GM19324 (cell line): ENCODE data around the gene CAMTA1.

Source experiments
- ATAC-seq: cut with Tn5 transposase; IDR thresholded peaks from one replicate; pipeline ENCODE4 v1.9.1; 2021; ENCODE audit warnings: mild to moderate bottlenecking, moderate library complexity; ENCODE audit not compliant: unreplicated experiment, low FRiP score

Gene CAMTA1

GRCh38 chr1:7657287-7658016 is 872.2 kb downstream of the CAMTA1 start:
- ATAC-seq = no peak

- ATAC-seq = no peak
Measured at GRCh38 chr1:7658099-7658498, 872.8 kb downstream of the CAMTA1 start.

DNA sequence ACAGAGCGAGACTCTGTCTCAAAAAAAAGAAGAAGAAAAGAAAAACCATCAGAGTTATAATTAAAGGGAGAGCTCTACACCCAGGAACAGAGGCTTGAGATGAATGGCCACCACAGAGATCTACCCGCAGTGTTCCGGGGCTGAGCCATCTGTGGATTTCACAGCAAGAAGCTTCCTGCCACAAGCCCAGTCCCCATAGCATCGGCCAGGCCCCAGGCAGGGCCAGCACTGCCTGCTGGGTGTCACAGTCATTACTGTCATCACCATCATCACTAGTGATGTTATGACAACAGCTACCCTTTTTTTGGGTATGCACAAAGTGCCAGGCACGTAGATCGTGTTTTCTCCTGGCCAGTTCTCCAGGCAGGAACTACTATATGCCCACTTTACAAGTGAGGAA is 874.3 kb downstream of the CAMTA1 start:
- ATAC-seq = no peak

DNA sequence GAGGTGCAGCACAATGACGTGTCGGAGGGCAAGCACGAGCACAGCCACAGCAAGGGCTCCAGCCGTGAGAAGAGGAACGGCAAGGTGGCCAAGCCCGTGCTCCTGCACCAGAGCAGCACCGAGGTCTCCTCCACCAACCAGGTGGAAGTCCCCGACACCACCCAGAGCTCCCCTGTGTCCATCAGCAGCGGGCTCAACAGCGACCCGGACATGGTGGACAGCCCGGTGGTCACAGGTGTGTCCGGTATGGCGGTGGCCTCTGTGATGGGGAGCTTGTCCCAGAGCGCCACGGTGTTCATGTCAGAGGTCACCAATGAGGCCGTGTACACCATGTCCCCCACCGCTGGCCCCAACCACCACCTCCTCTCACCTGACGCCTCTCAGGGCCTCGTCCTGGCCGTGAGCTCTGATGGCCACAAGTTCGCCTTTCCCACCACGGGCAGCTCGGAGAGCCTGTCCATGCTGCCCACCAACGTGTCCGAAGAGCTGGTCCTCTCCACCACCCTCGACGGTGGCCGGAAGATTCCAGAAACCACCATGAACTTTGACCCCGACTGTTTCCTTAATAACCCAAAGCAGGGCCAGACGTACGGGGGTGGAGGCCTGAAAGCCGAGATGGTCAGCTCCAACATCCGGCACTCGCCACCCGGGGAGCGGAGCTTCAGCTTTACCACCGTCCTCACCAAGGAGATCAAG is 878.3 kb downstream of the CAMTA1 start:
- ATAC-seq = no peak

- ATAC-seq = no peak
Measured at GRCh38 chr1:7664147-7664892, 879.1 kb downstream of the CAMTA1 start.

DNA sequence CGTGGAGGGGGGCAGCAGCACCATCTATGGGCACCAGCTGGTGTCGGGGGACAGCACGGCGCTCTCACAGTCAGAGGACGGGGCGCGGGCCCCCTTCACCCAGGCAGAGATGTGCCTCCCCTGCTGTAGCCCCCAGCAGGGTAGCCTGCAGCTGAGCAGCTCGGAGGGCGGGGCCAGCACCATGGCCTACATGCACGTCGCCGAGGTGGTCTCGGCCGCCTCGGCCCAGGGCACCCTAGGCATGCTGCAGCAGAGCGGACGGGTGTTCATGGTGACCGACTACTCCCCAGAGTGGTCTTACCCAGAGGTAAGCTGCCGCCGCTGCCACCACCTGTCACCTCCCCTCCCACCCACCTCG is 879.6 kb downstream of the CAMTA1 start:
- no peak for ATAC-seq

GRCh38 chr1:7666249-7666648 is 881.0 kb downstream of the CAMTA1 start:
- ATAC-seq = no peak

- no peak for ATAC-seq
Measured at GRCh38 chr1:7667159-7667558, 881.9 kb downstream of the CAMTA1 start.

DNA sequence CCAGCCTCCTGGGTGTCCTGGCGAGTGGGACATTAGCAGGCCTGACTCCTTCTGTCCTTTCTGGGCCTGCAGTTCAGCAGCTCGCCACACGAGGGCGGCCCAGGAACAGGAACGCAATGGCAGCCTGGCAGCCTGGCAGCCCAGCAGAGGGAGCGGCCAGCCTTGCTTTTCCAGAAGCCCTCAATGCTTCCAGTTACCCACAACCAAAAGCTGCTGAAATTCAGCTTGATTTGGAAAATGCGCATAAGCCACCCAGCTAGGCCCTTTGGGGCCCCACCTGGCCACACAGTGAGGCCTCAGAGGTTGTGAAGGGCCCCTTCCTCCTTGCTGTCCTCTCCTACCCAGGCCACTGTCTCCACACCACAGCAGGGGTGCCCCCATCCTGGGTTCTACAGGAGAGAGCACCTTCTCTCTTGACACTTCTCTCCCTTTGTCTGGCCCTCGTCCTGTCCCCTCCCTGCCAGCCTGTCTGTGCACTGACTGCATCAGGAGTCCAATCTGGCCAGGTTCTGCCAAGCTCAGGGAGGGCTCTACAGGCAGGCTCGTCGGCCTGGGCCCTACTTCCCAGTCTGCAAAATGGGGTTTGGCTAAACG is 882.5 kb downstream of the CAMTA1 start:
- no peak for ATAC-seq

DNA sequence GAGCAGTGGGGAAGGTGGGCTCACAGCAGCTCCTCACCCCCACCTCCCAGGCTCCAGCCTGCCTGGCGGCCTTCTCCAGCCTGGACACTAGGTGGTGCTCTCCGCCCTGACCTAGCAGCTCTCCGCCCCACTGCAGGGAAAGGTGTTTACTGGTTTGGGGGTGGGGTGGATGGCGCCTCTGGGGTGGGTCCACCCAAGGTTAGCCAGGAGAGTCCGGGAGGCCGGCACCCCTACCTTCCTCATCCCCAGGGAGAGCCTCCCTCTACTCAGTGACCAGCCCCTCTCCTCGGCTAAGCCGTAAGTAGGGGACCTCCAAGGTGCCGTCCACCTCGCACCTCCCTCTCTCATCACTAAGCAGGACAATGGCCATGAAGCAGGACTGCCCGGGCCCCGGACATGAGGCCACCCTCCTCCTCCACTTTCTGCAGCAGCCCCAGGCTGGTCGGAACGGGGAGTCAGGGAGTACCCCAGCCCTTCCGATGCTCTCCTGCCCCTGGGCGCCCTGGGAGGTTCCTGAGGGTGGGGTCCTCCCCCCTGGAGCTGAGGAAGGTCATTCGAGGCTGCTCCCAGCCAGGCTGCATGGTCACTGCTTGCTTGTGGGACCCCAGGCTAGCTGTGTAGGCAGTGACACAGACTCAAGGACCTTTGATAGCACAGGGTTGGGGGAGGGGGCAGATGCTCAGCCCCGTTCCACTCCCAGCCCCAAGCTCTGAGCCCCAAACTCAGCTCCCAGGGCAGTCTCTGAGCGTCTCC is 884.5 kb downstream of the CAMTA1 start:
- ATAC-seq = no peak

DNA sequence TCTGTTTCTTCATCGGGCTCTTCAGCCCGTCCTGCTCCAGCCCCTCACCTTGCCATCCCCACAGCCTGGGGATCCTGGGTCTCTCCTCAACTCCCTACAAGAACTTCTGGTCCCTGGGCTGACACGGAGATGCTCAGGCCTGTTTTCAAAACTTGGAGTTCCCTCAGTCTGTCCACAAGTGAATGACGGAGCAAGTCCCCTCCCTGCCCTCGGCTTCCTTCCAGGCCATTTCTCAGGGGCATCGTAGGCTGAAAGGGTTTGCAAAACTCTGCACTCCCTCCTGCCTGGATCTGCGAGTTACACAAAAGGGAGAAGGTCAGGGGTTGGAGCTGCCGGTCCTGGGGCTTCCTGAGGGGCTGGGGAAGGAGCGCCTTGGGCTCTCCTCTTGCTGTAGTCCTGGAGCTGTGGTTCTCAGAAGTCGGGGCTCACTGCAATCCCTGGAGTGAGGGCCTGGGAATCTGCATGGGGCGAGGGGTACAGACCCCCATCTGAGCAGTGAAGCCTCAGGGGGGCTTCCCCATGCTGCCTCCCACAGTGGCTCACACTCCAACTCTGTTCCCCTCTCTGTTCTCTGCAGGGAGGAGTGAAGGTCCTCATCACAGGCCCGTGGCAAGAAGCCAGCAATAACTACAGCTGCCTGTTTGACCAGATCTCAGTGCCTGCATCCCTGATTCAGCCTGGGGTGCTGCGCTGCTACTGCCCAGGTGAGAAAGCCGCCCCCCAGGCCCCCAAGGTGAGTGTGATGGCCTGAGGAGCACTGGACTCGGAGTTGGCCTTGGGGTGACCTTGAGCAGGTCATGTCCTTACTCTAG is 885.3 kb downstream of the CAMTA1 start:
- no peak for ATAC-seq

DNA sequence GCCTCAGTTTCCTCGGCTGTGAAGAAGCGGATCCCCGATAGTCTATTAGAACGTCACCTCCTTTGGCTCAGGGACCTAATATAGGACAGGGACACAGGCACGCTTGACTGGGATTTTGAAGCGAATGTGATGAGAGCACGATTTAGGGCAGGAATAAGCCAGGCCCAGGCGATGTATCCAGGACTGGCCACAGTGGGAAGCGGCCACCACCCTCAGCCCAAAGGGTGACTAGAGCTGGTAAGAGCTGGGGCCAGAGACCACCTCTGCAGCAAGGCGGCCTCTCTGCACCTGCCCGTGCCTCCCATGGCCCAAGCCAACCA is 885.9 kb downstream of the CAMTA1 start:
- no peak for ATAC-seq

- no peak for ATAC-seq
Measured at GRCh38 chr1:7671676-7672075, 886.4 kb downstream of the CAMTA1 start.

- ATAC-seq = no peak
Measured at GRCh38 chr1:7672864-7673263, 887.6 kb downstream of the CAMTA1 start.

DNA sequence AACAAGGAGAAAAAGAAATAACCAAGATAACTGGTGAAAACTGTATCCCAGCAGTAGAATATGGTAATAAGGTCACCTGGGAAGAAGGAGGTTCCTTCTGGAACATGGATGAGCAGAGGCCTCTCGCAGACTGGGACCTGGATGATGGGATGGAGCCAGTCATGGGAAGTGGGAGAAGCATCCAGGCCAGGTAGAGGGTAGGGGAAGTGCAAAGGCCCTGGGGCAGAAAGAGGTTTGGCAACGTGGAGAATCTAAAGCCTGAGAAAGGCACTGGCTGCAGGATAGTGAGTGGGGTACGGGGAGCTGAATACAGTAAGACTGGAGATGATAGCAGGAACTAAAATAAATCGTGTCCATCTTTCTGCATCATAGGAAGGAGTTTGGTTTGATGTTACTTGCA is 889.7 kb downstream of the CAMTA1 start:
- ATAC-seq = no peak

DNA sequence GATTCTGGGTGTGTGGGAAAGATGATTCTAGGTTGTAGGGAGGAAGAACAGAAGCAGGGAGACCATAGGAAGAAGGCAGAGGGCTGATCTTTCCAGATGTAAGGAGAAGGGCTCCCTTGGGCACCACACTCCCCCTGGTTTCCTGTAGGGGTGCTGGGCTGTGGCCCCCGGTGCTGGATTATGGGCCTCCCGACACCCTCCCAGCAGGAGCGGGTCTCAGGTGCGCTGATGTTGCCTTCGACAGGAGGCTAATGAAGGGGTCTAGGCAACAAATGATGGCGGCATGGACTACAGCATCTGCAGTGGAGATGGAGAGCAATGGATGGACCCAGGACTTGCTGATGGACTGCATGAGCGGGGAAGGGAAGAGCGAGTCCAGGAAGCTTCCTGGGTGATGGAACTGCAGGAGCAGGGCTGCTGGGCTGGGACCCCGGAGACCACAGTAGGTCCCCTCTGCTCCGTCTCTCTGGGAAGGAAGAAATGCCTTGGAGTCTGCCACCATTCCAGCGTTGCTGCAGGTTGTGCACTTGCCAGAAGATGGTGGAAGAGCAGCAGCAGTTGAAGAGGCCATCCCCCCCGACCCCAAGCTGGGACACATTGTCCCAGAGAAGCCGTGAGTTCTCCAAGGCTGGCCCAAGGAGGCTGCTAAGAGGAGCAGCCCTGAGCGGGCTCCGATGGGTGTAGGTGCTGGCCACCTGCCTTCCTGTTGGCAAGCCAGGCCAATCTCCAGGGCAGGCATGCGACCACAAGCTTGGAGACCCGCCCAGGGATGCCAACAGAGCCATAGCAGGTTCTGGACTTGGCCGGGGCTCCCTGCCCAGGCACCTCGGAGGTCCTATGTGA is 890.4 kb downstream of the CAMTA1 start:
- no peak for ATAC-seq

DNA sequence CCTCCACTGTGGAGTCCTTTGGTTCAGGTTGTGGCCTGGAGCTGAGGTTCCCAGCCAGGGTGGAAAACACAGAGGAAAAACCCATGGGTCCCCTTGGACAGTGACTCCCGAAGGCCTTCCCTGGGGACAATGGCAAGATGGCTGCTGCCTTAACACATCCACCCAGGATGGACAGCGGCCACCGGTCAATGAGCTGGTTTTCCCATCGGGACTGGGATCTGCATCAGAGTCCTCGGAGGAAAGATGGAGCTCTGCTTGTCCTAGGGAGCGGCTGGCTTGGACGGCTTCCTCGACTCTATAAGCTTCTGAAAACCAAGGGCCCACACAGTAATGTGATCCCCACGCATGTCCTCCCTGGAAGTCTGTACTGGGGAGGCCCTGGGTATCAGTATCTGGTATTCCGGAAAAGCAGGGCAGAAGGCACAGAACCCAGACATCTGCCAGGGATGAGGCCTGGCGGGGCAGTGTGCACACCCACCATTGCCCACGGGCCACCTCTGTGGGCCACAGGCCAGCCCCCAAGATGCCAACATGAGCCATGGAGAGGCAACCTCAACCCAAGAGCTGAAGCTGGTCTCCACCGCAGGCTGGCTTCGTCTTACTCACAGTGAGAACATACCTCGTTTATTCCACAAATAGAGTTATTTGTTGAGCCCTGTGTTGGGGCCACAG is 891.2 kb downstream of the CAMTA1 start:
- ATAC-seq = no peak

- ATAC-seq = no peak
Measured at GRCh38 chr1:7677111-7677510, 891.9 kb downstream of the CAMTA1 start.
